HG02981 (cell line): Measurements from ENCODE around the gene CHN1.
A peak's percentile ranks its signal among the peaks of the same experiment; 100 is the strongest.

Experiments used
- ATAC-seq: cut with Tn5 transposase; IDR thresholded peaks from one replicate; pipeline ENCODE4 v1.9.1; 2021; ENCODE audit warnings: mild to moderate bottlenecking, moderate library complexity; ENCODE audit not compliant: unreplicated experiment

CHN1 gene

DNA sequence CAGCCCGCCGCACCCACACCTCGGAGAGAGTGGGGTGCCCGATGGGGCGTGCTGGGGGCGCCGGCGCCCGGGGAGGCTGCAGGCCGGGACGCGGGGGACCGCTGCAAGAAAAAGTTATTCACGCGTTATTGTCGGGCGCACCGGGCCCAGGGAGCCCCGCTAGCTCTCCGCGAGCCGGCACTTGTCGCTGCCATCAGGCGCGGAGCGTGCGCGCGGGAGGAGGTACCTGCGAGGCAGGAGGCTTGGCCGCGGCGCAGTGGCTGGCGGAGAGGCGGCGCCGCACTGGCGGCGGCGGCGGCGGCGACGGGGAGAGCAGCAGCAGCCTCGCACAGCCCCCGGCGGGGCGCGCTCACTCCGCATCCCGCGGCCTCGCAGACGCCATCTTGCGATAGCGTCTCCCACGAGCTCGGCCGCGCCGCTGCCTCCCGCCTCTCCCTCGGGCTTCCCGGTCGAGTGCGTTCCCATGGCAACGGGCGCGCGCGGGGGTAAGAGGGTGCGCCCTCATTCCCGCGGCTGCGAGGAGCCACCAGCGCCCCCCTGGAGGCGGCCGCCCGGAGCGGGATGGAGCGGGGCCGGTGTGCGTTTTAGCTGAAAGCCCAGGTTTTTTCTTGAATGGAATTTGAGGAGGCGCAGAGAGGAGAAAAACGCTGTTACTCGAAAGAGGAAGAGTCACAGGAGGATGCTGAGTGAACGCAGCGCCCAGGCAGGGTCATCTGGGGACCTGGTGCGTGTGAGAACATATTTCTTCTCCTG lies at the start of gene CHN1:
TSS of gene CHN1 (minus strand) at position 402 of the 753 bp plus-strand sequence. CDS start 469 bp downstream, outside the sequence.
- ATAC-seq = peak; percentile 66

DNA sequence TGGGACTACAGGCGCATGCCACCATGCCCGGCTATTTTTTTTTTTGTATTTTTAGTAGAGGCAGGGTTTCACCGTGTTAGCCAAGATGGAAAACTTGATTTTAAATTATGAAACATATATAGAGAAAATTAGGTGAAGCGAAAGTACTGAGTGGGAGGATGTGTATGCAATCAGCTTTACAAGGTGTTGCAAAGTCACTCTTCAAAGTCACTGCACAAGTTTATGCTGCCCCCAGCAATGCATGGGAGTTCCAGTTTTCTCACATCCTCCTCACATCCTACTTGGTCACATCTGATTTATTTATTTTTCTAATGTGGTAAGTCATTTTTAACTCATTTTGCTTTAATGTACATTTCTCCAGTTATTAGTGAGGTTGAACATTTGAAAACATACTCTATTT lies 49.2 kb upstream of the CHN1 start:
- no peak for ATAC-seq

GRCh38 chr2:175049661-175050060 lies 44.5 kb upstream of the CHN1 start:
- no peak for ATAC-seq

- ATAC-seq = peak; percentile 67
Observed at GRCh38 chr2:175048275-175048674, 43.1 kb upstream of the CHN1 start.

GRCh38 chr2:175039490-175039889 lies 34.3 kb upstream of the CHN1 start:
- no peak for ATAC-seq

GRCh38 chr2:175039031-175039430 lies 33.9 kb upstream of the CHN1 start:
- ATAC-seq = no peak

- no peak for ATAC-seq
Observed at GRCh38 chr2:175037941-175038340, 32.8 kb upstream of the CHN1 start.

DNA sequence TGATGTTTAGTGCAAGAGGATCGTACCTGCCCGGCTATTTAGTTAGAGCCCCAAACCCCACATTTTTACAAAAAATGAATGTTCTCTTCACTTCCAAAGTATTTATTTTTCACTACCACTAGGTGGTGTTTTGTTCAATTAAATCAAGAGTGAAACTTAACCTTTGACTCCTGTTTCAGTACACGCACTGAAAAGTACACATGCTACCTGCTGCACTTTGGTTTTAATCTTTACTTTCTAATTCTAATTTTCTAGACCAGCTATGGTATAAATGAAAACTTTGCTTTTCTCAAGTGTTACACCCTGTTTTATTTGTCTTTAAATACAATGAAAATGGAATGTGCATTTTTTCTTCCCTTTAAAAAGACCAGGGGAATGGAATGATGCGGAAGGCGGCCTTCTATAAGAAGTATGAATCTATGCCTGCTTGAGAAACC lies 31.4 kb upstream of the CHN1 start:
- ATAC-seq = no peak

DNA sequence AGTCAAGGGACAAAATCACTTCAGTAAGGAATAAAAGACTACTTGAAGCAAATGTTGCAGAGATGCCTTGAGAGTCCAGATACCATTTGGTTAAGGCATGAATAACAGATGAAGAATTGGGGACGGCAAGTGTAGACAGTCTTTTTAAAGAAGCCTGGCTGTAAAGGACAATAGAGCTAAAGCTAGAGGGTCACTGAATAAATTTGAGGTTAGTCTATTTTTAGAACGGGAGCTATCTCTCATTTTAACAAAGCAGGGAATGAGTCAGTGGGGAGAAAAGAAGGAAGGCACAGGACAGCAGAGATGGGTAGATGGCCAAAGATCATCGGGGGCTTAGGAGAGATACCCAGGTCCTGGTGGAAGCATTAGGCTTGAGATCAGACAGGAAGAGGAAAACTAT lies 30.6 kb upstream of the CHN1 start:
- no peak for ATAC-seq

- ATAC-seq = no peak
Observed at GRCh38 chr2:175034716-175035115, 29.5 kb upstream of the CHN1 start.

DNA sequence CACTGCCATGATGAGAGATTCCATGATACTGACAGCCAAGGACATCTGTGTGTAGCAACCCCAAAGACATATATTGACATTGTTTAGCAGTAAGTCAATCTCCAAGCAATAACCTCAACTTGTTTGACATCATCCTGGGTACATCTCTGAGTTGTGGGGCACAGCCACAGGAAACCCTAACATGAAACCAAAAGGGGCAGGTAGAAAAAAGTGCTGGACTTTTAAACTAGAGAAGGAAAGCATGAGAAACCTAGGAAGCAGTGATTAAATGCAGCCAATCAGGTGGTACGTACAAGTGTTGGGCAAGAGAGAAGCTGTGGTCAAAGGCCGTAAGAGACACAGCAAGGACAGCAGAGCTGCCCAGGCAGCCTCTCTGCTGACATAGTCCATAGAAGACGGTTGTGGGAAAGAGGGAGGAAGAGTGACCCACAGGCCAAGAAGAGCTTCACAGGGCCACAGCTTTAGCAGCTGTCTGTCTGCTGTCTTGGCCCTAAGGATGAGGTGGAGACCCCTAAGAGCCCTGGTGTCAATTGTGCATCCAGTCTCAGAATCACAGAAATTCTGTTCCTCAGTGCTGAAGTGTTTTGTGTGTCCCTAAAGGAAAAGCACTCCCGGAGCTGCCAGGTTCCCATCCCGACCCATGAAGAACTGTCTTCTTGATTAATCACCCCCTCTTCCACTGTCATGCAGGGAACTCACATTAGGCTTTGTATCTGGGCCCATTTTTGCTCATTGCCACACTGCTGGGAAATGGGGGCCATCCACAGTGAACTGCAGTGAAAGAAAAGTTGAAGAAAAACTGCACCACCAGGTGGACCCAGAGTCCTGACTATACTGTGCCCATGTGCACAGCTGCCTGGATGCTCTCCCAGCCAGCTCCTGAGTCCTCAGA lies 25.4 kb upstream of the CHN1 start:
- ATAC-seq = no peak

DNA sequence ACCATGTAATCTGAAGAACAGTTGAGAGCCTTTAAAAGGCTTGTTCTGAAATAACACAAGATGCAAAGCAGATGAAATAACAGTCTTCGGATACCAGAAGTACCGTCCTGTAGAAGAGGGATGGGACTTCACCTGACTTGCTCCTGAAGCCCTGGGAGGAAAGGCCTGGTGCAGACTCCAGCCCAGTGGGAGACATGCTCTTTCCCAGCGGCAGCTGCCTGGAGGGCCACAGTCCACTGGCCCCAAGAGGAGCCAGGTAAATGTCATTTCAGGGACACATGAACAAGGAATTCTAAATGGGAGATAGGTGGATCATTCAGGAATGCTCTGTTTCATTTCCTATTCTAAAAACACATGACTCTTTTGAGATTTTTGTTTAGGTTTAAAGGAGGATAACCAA lies 22.6 kb upstream of the CHN1 start:
- ATAC-seq = no peak

DNA sequence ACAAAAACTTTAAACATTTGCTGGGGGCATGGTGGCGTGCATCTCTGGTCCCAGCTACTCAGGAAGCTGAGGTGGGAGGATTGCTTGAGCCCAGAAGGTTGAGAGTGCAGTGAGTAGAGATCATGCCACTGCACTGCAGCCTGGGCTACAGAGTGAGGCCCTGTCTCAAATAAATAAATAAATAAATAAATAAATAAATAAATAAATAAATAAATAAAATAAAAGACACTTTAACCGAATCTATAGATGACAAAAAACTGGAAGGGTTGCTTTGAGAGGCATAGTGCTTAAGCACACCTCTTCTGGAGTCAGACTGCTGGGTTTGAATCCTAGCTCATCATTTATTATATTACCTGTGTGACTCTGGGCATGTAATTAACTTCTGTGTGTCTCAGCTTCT lies 21.2 kb upstream of the CHN1 start:
- ATAC-seq = no peak

DNA sequence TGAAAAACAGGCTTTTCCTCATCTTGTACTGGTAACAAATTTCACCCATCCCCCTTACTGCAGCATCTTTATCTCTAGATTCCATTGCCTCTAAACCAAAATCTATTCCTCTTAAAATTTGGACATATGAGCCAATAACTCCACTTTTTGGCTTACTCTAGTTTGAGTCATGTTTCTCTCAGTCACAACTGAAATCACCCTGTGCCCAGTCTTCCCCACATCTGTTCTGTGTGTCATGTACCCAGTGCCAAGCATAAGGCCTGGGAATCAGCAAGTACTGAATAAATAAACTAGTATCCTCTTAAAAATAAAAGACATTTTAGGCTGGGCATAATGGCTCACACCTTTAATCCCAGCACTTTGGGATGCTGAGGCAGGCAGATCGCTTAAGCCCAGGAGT lies 20.8 kb upstream of the CHN1 start:
- ATAC-seq = no peak

- ATAC-seq = no peak
Observed at GRCh38 chr2:175025233-175025632, 20.1 kb upstream of the CHN1 start.

DNA sequence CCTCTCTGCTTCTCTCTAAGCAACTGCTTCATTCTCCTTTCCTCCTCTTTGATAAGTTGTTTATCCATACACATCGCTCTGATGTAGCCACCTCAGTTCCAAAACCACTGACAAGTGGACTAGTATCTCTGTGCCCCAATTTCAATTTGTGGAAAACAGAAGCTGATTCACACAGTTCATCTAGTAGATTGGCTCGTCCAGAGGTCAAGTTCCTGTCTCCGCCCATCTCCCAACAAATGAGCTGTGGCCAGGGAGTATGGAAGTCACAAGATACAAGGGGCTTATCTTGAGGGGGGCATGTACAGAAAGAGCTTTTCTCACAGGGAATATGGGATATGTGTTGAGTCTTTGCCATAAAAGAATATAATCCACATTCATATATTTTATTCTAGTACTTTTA lies 17.7 kb upstream of the CHN1 start:
- ATAC-seq = no peak

- ATAC-seq = no peak
Observed at GRCh38 chr2:175019566-175020327, 14.6 kb upstream of the CHN1 start.

GRCh38 chr2:175017618-175018414 lies 12.6 kb upstream of the CHN1 start:
- no peak for ATAC-seq

DNA sequence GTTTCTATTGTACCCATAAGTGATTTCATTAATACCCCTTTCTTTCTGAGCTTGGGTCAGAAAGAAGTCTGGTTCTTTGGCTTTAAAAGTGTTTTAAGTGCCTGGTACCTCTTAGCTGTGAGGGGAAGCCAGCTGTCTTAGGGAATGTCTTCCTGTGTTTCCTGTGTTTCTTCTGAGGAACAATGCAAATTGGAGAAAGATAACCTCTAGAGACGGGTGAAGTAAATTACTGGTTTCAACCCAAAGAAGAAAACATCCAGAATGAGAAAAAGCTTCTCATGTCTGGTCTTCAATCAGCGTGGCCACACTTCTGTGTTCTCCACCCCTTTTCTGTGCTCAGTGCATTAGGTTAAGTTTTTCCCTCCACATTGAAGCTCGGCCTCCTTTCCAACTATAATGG lies 10.2 kb upstream of the CHN1 start:
- no peak for ATAC-seq

DNA sequence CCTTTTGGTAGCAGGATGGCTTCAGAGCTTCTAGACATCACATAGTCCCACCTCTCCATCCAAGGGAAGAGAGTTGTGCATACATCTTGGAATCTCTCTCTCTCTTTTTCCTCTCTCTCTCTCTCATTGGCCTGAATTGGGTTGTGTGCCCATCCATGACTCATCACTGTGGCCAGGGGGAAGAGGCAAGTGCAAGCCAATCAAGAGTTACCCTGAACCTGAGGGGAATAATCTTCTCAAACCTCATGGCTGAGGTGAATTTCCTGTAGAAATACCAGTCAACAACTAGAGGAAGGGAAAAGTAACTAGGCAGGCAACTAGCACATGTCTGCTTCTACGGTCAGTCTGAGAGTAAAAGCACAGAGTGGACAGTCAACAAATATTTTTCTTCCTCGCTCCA lies 7.3 kb upstream of the CHN1 start:
- no peak for ATAC-seq

DNA sequence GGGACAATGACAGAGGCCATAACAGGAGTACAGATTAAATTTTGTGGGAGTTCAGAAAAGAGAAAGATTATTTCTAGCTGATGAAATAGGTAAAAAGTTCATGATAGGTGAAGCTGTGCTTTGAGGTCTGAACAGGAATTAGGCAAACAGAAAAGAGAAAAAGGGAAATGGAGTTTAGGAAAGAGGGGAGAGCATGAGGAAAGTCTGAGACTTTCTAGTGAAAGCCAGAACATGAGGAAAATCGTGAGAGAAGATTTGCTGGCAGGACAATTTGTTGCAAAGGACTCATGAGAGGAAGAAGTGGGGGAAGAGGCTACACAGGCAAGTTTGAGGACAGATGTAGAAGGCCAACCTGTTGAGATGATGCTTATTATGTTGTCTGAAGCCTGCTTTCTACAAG lies 6.3 kb upstream of the CHN1 start:
- no peak for ATAC-seq
